SK-N-SH (cell line): Measurements from ENCODE around the gene CENPU. TPM values are rescaled to one million over a fixed set of nuclear protein-coding genes. Genes with fewer than 3 reads are reported as not detected.
A peak's percentile ranks its signal among the peaks of the same experiment; 100 is the strongest.

Experiments
- CTCF ChIA-PET: fragments of 300-600, 350-600 bp; formaldehyde crosslinking; extraction: SDS; loops from one replicate; lab custom pipeline; 2021; lab: Yijun Ruan, JAX
- POLR2A ChIA-PET: fragments of 350-600 bp; sonication (Branson Sonifier 250); formaldehyde crosslinking; extraction: SDS; loops from one replicate; lab custom pipeline; 2020; ENCODE audit warnings: antibody characterized with exemption, inconsistent platforms; lab: Yijun Ruan, JAX
- DNase-seq: peaks from one replicate; pipeline ENCODE4 v3.0.0; 2012
- H2AFZ ChIP-seq: fragments of 200-600 bp; sonication (generic); 2 replicates; pipeline ENCODE4 v1.8.1; 2016; ENCODE audit warnings: antibody characterized with exemption, mild to moderate bottlenecking, low read depth
- H3F3A ChIP-seq: fragments of 200-600 bp; sonication (generic); replicated peaks from 2 replicates; pipeline ENCODE3; 2016; ENCODE audit warnings: antibody characterized with exemption, mild to moderate bottlenecking; ENCODE audit not compliant: insufficient read depth
- H3K27ac ChIP-seq, 2 experiments: fragments of 200-500 bp in 1 of 2; fragments of 200-600 bp in 1 of 2; sonication (Bioruptor generic) in 1 of 2; sonication (generic), shearing (Covaris generic) in 1 of 2; 2 replicates each; pipeline versions ENCODE4 v1.5.1 to v1.6.1; 2014 to 2016; ENCODE audit warnings: low read depth in 2 of 2, inconsistent platforms in 1 of 2, low read length in 1 of 2, mild to moderate bottlenecking in 1 of 2, mixed read lengths in 1 of 2
- H3K27me3 ChIP-seq: fragments of 200-600 bp; sonication (generic), shearing (Covaris generic); 2 replicates; pipeline ENCODE4 v1.6.1; 2016; ENCODE audit warnings: mixed run types; ENCODE audit not compliant: insufficient read depth
- H3K36me3 ChIP-seq, 2 experiments: fragments of 200-500 bp in 1 of 2; fragments of 200-600 bp in 1 of 2; sonication (Bioruptor generic) in 1 of 2; sonication (generic) in 1 of 2; replicated peaks in 1 of 2; 2 replicates each; pipeline versions ENCODE3 to v1.5.1; 2014 to 2016; ENCODE audit warnings: low read length in 1 of 2, mild to moderate bottlenecking in 1 of 2; ENCODE audit not compliant: insufficient read depth in 2 of 2, control insufficient read depth in 1 of 2
- H3K4me1 ChIP-seq, 2 experiments: fragments of 200-500 bp in 1 of 2; fragments of 200-600 bp in 1 of 2; sonication (Bioruptor generic) in 1 of 2; sonication (generic), shearing (Covaris generic) in 1 of 2; 2 replicates each; pipeline versions ENCODE4 v1.5.1 to v1.6.1; 2014 to 2016; ENCODE audit warnings: low read depth in 1 of 2, low read length in 1 of 2, mixed run types in 1 of 2; ENCODE audit not compliant: insufficient read depth in 2 of 2, control insufficient read depth in 1 of 2
- H3K4me2 ChIP-seq: fragments of 200-600 bp; sonication (generic), shearing (Covaris generic); 2 replicates; pipeline ENCODE4 v1.6.1; 2017; ENCODE audit warnings: mixed run types
- H3K4me3 ChIP-seq, 2 experiments: fragments of 200-500 bp in 1 of 2; fragments of 200-600 bp in 1 of 2; sonication (Bioruptor generic) in 1 of 2; sonication (generic), shearing (Covaris generic) in 1 of 2; 2 replicates each; pipeline versions ENCODE4 v1.5.1 to v1.8.1; 2014 to 2016; ENCODE audit warnings: low read depth in 2 of 2, inconsistent platforms in 1 of 2, low read length in 1 of 2, mild to moderate bottlenecking in 1 of 2, mixed read lengths in 1 of 2, moderate library complexity in 1 of 2
- H3K79me2 ChIP-seq: fragments of 200-600 bp; sonication (generic); 2 replicates; pipeline ENCODE4 v1.8.1; 2017; ENCODE audit warnings: mild to moderate bottlenecking; ENCODE audit not compliant: insufficient read depth
- H3K9ac ChIP-seq: fragments of 200-600 bp; sonication (generic); 2 replicates; pipeline ENCODE4 v1.6.1; 2017; ENCODE audit warnings: mixed run types
- H3K9me2 ChIP-seq: fragments of 200-600 bp; sonication (generic); 2 replicates; pipeline ENCODE4 v1.6.1; 2017; ENCODE audit warnings: mixed run types
- H3K9me3 ChIP-seq: fragments of 200-600 bp; sonication (generic); 2 replicates; pipeline ENCODE4 v1.6.1; 2017; ENCODE audit warnings: mixed run types, mild to moderate bottlenecking, moderate library complexity
- H4K20me1 ChIP-seq: fragments of 200-600 bp; sonication (generic); 2 replicates; pipeline ENCODE4 v1.6.1; 2017; ENCODE audit warnings: mild to moderate bottlenecking, mixed run types; ENCODE audit not compliant: insufficient read depth
- ELF1 ChIP-seq: IDR thresholded peaks from 2 replicates; pipeline ENCODE4 v1.4.0; 2012
- EP300 ChIP-seq, 2 experiments: IDR thresholded peaks; 2 replicates each; pipeline versions ENCODE4 v1.4.0 to v1.6.1; 2012; ENCODE audit warnings: borderline replicate concordance in 1 of 2, low read depth in 1 of 2, low read length in 1 of 2
- EZH2phosphoT487 ChIP-seq: fragments of 200-600 bp; sonication (generic); IDR thresholded peaks from 2 replicates; pipeline ENCODE4 v1.6.1; 2017; ENCODE audit warnings: low read depth, mixed run types, mild to moderate bottlenecking, antibody characterized with exemption, moderate library complexity, borderline replicate concordance
- GABPA ChIP-seq: IDR thresholded peaks from 2 replicates; pipeline ENCODE4 v1.4.0; 2012; ENCODE audit warnings: low read depth, mild to moderate bottlenecking
- GATA2 ChIP-seq: sonication (generic); formaldehyde crosslinking; IDR thresholded peaks from 2 replicates; pipeline ENCODE4 v1.5.0; 2020; ENCODE audit warnings: mild to moderate bottlenecking, missing genetic modification reagents
- MXI1 ChIP-seq: IDR thresholded peaks from 2 replicates; pipeline ENCODE4 v1.6.1; 2012; ENCODE audit warnings: mild to moderate bottlenecking, low read depth, low read length, improper control_type of control experiment
- POLR2AphosphoS5 ChIP-seq: IDR thresholded peaks from 2 replicates; pipeline ENCODE4 v1.6.1; 2012; ENCODE audit warnings: low read depth, low read length
- SIN3A ChIP-seq: IDR thresholded peaks from 2 replicates; pipeline ENCODE4 v1.6.1; 2012; ENCODE audit warnings: low read depth, mild to moderate bottlenecking, low read length, moderate library complexity, borderline replicate concordance
- SMC3 ChIP-seq: IDR thresholded peaks from 2 replicates; pipeline ENCODE4 v1.6.1; 2012; ENCODE audit warnings: low read depth, low read length, improper control_type of control experiment
- WGBS: methylation state at CpG from one replicate; pipeline ENCODE4 v1.1.6; 2017; ENCODE audit warnings: low lambda C conversion rate; 5-methylcytosine and 5-hydroxymethylcytosine counted together
- polyA plus RNA-seq, 3 experiments: library from polyadenylated mRNA; depleted of rRNA; stranded (reverse); fragments of >200 nt; gene quantifications; 2 replicates each; pipeline ENCODE4 v1.2.3, GENCODE V29; 2012
- TF ChIP-seq, protein P1 (sequence below): IDR thresholded peaks from 2 replicates; pipeline ENCODE4 v1.6.1; 2012; ENCODE audit warnings: mild to moderate bottlenecking, low read depth, low read length, moderate library complexity
- TF ChIP-seq, protein P2 (sequence below): IDR thresholded peaks from 2 replicates; pipeline ENCODE4 v1.4.0; 2012; ENCODE audit warnings: low read depth, borderline replicate concordance

Gene CENPU
- polyA plus RNA-seq, 1 of the 3 experiments (the other 2 are of a cell fraction) = 8.7 TPM

DNA sequence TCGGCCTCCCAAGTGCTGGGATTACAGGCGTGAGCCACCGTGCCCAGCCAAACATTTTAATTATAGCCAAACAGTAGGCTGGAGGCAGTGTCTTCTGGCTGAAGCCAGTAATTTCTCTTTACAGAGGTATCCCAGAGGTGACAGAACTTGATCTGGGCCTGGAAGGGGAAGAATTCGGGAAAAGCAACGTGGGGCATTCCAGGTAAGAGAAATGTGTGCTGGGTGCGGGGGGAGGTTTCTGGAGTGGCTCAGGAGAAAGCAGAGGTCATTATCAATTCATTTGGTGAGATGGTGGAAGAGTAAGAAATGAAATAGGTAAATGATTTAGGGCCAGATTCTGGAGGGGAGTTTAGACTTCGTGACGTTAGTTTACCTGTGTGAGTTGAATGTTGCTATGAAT lies 82.0 kb downstream of the CENPU start (continued):
- no peak for TF ChIP-seq EZH2phosphoT487

DNA sequence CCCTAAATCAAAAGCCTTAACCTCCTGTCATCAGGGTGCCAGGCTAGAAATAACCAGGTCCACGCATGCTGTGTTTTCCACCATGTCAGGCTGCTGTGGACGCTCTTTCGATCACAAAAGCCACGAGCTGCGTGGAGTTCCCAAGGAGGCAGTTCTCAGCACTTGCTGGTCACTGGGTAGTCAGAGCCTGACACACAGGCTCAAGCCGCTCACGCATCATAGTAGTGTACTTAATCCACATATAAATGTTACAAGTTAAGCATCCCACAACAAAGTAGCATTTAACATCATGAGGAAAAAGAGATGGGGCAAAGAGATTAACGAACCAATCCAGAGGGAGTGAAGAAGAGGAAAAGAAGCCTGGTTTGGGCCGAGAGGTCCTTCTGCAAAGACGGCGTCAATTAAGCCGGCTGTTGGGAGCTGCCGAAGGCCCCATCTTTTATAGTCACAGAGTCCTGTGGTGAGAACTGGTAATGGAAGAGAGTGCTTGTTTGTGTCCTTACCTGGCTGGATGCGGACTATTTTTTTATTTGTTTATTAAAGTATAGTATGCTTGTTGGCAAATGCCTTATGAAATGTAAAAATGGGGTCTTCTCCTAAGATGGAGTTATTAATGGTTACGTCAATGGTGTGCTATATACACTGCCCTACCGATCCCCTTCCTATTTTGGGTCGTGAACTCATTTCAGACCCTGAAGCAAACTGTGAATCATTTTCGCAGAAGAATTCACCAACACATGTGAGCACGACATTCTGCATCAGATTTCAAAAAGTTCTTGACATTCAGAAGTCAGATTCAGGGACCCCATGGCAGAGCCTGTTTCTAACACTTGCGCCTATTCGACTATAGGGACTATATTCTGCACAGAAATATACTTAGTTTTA lies 83.7 kb downstream of the CENPU start:
- peak overlapping the region; percentile 70 for H2AFZ ChIP-seq
- peaks cover 48% of the 10 kb centered on the region for H3K79me2 ChIP-seq
- DNase-seq = peak; percentile 31
- no peaks in the 10 kb centered on the region for H3K27me3 ChIP-seq
- no peaks in the 10 kb centered on the region for H3K9me2 ChIP-seq
- H3K9ac ChIP-seq = peak overlapping the region; percentile 79
- peak overlapping the region; percentile 84 for H3K4me2 ChIP-seq
- H3F3A ChIP-seq = peaks cover under 1% of the 10 kb centered on the region
- H3K27ac ChIP-seq = peak overlapping the region; percentile 71 to 91
- peaks cover 18% of the 10 kb centered on the region; the same call in 1 of the 2 replicates for H4K20me1 ChIP-seq
- ChIA-PET POLR2A (no interaction called here), CTCF (interaction anchor here (0.8 to 3.0 kb wide), 5 partner anchors 95 to 550 kb away, joined by 3 to 16 read pairs (median 4); no protein-coding TSS in a partner anchor)
- WGBS = 37% methylated on average over 21 of the region's 21 CpGs
- H3K36me3 ChIP-seq = peaks cover 9 to 11% of the 10 kb centered on the region in 2 experiments
- peaks cover 19 to 24% of the 10 kb centered on the region in 2 experiments; a peak in 3 of 4 replicates for H3K4me1 ChIP-seq
- TF ChIP-seq, protein P1, sequence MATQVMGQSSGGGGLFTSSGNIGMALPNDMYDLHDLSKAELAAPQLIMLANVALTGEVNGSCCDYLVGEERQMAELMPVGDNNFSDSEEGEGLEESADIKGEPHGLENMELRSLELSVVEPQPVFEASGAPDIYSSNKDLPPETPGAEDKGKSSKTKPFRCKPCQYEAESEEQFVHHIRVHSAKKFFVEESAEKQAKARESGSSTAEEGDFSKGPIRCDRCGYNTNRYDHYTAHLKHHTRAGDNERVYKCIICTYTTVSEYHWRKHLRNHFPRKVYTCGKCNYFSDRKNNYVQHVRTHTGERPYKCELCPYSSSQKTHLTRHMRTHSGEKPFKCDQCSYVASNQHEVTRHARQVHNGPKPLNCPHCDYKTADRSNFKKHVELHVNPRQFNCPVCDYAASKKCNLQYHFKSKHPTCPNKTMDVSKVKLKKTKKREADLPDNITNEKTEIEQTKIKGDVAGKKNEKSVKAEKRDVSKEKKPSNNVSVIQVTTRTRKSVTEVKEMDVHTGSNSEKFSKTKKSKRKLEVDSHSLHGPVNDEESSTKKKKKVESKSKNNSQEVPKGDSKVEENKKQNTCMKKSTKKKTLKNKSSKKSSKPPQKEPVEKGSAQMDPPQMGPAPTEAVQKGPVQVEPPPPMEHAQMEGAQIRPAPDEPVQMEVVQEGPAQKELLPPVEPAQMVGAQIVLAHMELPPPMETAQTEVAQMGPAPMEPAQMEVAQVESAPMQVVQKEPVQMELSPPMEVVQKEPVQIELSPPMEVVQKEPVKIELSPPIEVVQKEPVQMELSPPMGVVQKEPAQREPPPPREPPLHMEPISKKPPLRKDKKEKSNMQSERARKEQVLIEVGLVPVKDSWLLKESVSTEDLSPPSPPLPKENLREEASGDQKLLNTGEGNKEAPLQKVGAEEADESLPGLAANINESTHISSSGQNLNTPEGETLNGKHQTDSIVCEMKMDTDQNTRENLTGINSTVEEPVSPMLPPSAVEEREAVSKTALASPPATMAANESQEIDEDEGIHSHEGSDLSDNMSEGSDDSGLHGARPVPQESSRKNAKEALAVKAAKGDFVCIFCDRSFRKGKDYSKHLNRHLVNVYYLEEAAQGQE = no peak
- peak; percentile 51; the same call in 1 of the 2 replicates for TF ChIP-seq MXI1
- TF ChIP-seq, all 33 proteins: peak for 1
- H3K4me3 ChIP-seq = peak overlapping the region; percentile 75 to 80
- no peaks in the 10 kb centered on the region for H3K9me3 ChIP-seq

DNA sequence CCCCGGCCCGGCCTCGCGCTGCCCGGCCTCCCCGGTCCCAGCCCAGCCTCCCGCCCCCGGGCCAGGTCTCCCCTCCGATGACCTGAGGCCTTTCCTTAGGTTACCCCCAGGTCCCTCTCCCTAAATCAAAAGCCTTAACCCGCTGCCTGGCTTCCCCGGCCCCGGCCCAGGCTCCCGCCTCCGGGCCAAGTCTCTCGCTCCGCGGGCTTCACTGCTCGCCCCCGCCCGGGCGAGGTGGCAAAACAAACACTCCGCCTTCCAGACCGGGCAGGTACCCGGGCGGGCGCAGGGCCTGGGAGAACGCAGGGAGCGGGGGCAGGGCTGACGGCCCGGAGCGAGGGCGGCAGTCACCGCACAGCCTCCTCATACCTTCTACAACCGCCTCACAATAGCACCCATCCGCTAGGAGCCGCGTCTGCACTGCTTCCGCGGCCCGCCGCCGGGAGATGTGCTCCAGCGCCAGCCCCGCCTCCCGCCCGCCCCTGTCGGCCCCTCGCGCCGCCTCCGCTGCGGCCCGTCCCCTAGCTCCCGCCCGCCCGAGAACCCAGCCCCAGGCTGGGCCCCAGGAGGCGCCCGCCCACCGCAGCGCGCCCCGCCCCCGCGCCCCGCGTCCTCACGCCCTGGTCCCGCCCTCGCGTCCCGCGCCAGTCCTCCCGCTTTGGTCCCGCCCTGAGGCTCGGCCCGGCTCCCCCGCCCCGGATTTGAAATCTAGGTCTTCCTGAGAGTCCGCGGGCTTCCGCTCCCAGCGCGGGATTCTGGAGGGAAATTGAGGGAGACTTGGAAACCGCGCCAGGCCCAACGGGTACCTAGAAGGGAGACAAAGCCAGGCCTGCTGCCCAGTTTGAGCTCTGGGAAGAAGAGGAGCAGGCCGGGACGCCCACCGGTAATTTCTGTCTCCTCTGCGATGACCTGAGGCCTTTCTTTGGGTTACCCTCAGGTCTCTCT lies 84.6 kb downstream of the CENPU start, which contains the start of the genes CASP3 and PRIMPOL:
TSS of gene CASP3 (minus strand) at position 422 of the 945 bp plus-strand sequence. CDS start 10,994 bp downstream, outside the sequence.
TSS of gene PRIMPOL (plus strand) at position 713 of the 945 bp plus-strand sequence. CDS start 7,403 bp downstream, outside the sequence.
- POLR2A ChIA-PET = interaction anchor here (0.6 to 1.3 kb wide), 3 partner anchors 42 to 493 kb away, joined by 3 to 4 read pairs (median 4); partner anchors contain the start of gene SLC25A4
- H4K20me1 ChIP-seq = peaks cover 23% of the 10 kb centered on the region; the same call in 1 of the 2 replicates
- peak; percentile 95 for DNase-seq
- H3K36me3 ChIP-seq = peaks cover 9 to 15% of the 10 kb centered on the region in 2 experiments
- no peaks in the 10 kb centered on the region for H3K9me3 ChIP-seq
- H3K27ac ChIP-seq = peak within 1 kb of the TSS; percentile 91 to 94
- no peaks in the 10 kb centered on the region for H3K27me3 ChIP-seq
- peak within 1 kb of the TSS; percentile 92 for H3K4me2 ChIP-seq
- H3K4me1 ChIP-seq = peaks cover 26 to 27% of the 10 kb centered on the region in 2 experiments; a peak in 3 of 4 replicates
- CTCF ChIA-PET = interaction anchor here (0.7 to 3.0 kb wide), 9 partner anchors 75 to 549 kb away, joined by 3 to 16 read pairs (median 4); no protein-coding TSS in a partner anchor
- H3K9ac ChIP-seq = peak within 1 kb of the TSS; percentile 97
- peak within 1 kb of the TSS; percentile 75 to 86 for H3K4me3 ChIP-seq
- no peaks in the 10 kb centered on the region for H3K9me2 ChIP-seq
- WGBS = 1% methylated on average over 14 of the region's 90 CpGs
- H3F3A ChIP-seq = peaks cover 7% of the 10 kb centered on the region
- H3K79me2 ChIP-seq = peaks cover 56% of the 10 kb centered on the region
- peak within 1 kb of the TSS; percentile 72 for H2AFZ ChIP-seq
- TF ChIP-seq EP300 (IDR thresholded peaks at IDR 0.05; ENCODE audit: borderline replicate concordance in 1 of 2, low read depth in 1 of 2, low read length in 1 of 2) (0 out of 4 replicates have a peak, but pooled peaks have one; percentile 7 to 8), ELF1 (0 out of 2 replicates have a peak, but pooled peaks have one; percentile 38), GATA2 (no peak), POLR2AphosphoS5 (peak; percentile 95), GABPA (peak; percentile 81), SIN3A (peak; percentile 45; the same call in 1 of the 2 replicates), SMC3 (0 out of 2 replicates have a peak, but pooled peaks have one; percentile 20)
- TF ChIP-seq, protein P2, sequence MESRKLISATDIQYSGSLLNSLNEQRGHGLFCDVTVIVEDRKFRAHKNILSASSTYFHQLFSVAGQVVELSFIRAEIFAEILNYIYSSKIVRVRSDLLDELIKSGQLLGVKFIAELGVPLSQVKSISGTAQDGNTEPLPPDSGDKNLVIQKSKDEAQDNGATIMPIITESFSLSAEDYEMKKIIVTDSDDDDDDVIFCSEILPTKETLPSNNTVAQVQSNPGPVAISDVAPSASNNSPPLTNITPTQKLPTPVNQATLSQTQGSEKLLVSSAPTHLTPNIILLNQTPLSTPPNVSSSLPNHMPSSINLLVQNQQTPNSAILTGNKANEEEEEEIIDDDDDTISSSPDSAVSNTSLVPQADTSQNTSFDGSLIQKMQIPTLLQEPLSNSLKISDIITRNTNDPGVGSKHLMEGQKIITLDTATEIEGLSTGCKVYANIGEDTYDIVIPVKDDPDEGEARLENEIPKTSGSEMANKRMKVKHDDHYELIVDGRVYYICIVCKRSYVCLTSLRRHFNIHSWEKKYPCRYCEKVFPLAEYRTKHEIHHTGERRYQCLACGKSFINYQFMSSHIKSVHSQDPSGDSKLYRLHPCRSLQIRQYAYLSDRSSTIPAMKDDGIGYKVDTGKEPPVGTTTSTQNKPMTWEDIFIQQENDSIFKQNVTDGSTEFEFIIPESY = no peak; the same call in 1 of the 2 replicates
